GM12878 (cell line): Measurements from ENCODE around the gene NES.

Experiments used
- EZH2 ChIP-seq: IDR thresholded peaks from 2 replicates; pipeline ENCODE4 v1.6.1; 2012; ENCODE audit warnings: low read depth, mild to moderate bottlenecking, control low read depth, inconsistent platforms, low read length, borderline replicate concordance; ENCODE audit not compliant: control insufficient read depth
- FOS ChIP-seq: IDR thresholded peaks from 3 replicates; pipeline ENCODE4 v1.6.1; 2011; ENCODE audit warnings: borderline replicate concordance; ENCODE audit not compliant: insufficient read length; ENCODE audit errors: extremely low read depth
- MXI1 ChIP-seq: fragments of 150-350 bp; IDR thresholded peaks from 2 replicates; pipeline ENCODE4 v1.6.1; 2011; ENCODE audit warnings: low read depth, mild to moderate bottlenecking, inconsistent platforms, low read length, improper control_type of control experiment
- POLR2AphosphoS5 ChIP-seq: IDR thresholded peaks from 2 replicates; pipeline ENCODE4 v1.6.1; 2011; ENCODE audit warnings: mild to moderate bottlenecking, low read length, inconsistent platforms
- TF ChIP-seq, protein P1 (sequence below): fragments of 150-350 bp; IDR thresholded peaks from 2 replicates; pipeline ENCODE4 v1.6.1; 2016; ENCODE audit warnings: low read depth, low read length
- TF ChIP-seq, protein P2 (sequence below): IDR thresholded peaks from 2 replicates; pipeline ENCODE4 v1.6.1; 2011; ENCODE audit warnings: low read depth, low read length, improper control_type of control experiment, borderline replicate concordance

DNA sequence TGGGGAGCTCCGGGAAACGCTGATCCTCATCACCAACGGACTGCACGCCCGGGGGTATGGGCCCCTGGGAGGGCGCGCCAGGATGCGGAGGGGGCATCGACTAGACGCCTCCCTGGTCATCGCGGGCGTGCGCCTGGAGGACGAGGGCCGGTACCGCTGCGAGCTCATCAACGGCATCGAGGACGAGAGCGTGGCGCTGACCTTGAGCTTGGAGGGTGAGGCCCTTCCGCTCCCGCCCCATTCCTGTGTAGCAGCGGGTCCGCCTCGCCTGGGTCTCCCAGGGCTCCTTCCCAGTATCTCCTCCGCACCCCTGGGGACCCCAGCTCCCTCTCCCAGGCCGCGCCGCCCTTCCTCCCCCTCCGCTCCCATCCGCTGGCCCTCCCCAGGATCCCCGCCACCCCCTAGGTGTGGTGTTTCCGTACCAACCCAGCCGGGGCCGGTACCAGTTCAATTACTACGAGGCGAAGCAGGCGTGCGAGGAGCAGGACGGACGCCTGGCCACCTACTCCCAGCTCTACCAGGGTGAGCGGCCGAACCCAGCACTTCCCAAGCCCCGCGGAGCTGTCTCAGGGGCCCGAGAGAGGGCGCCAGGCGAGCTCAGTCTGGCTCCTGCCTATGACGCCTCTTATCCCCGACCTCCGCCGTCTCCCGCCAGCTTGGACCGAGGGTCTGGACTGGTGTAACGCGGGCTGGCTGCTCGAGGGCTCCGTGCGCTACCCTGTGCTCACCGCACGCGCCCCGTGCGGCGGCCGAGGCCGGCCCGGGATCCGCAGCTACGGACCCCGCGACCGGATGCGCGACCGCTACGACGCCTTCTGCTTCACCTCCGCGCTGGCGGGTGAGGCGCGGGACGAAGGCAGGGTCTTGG lies 53.0 kb downstream of the NES start:
- TF ChIP-seq FOS (no peak), POLR2AphosphoS5 (no peak), EZH2 (0 out of 2 replicates have a peak, but pooled peaks have one; percentile 53), MXI1 (no peak)
- TF ChIP-seq, protein P1, sequence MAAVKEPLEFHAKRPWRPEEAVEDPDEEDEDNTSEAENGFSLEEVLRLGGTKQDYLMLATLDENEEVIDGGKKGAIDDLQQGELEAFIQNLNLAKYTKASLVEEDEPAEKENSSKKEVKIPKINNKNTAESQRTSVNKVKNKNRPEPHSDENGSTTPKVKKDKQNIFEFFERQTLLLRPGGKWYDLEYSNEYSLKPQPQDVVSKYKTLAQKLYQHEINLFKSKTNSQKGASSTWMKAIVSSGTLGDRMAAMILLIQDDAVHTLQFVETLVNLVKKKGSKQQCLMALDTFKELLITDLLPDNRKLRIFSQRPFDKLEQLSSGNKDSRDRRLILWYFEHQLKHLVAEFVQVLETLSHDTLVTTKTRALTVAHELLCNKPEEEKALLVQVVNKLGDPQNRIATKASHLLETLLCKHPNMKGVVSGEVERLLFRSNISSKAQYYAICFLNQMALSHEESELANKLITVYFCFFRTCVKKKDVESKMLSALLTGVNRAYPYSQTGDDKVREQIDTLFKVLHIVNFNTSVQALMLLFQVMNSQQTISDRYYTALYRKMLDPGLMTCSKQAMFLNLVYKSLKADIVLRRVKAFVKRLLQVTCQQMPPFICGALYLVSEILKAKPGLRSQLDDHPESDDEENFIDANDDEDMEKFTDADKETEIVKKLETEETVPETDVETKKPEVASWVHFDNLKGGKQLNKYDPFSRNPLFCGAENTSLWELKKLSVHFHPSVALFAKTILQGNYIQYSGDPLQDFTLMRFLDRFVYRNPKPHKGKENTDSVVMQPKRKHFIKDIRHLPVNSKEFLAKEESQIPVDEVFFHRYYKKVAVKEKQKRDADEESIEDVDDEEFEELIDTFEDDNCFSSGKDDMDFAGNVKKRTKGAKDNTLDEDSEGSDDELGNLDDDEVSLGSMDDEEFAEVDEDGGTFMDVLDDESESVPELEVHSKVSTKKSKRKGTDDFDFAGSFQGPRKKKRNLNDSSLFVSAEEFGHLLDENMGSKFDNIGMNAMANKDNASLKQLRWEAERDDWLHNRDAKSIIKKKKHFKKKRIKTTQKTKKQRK = no peak
- TF ChIP-seq, protein P2, sequence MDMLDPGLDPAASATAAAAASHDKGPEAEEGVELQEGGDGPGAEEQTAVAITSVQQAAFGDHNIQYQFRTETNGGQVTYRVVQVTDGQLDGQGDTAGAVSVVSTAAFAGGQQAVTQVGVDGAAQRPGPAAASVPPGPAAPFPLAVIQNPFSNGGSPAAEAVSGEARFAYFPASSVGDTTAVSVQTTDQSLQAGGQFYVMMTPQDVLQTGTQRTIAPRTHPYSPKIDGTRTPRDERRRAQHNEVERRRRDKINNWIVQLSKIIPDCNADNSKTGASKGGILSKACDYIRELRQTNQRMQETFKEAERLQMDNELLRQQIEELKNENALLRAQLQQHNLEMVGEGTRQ = no peak
